Stimulated activated CD4-positive, alpha-beta T cell treated with anti-CD3 and anti-CD28 coated beads, Interleukin-15, amount 100 ng/mL, for 24 hours (primary cell): ENCODE results near the gene SEC16A.

ENCODE experiments used
- DNase-seq: peaks from one replicate; pipeline ENCODE4 v3.0.0-alpha.2; 2020

SEC16A gene

DNA sequence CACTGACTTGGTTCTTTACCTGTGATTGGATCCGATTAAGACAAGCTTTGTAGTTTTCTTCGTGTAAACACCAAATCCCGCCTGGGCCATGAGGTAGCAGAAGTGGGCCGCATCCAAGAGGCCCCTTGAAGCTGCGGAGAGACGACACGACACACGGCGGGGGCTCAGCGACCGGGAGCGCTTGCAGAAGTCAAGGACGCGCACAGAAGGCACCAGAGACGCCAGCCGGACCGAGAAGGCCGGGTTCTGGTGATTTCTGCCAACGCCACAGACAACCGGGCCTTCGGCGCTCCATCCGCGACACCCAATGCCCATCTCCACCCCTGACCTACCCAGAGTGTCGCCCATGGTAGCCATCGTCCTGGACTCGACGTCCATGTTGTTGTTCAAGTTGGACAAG lies 23.4 kb downstream of the SEC16A start:
- DNase-seq, result no peak

DNA sequence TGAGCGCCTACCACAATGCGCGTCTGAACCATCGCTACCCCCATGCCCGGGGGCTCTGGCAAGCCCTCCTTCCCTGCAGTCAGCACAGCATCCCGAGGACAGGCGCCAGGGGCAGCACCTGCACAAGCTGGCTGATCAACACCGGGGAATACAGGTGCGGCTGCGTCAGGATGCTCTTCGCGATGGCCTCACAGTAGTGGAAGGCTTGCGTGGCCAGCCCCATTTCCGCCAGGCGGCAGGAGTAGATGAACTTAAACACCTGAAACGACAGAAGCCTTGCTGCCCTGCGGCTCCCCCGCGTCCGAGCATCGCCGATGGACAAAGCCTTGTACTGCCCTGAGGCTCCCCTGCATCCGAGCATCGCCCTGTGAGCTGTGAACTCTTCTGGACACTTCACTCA lies 25.5 kb downstream of the SEC16A start:
- DNase-seq, result no peak

DNA sequence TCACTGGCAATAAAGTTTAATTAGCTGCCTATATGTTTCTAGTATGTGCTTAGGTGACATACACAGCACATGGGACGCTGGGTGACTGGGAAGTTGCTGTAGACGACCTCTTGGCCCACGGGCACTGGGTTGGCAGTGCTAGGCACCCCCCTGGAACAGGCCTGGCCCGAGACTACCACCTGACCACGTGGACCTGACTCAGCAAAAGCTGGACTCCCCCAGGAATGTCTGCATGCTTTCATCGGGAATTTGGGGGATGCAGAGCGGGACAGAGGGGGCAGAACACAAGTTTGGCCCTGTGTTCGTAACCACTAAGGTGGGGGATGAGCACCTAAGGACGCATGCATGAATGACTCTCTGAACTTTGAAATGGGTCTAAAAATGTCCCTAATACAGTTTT lies 26.6 kb downstream of the SEC16A start:
- no peak for DNase-seq

DNA sequence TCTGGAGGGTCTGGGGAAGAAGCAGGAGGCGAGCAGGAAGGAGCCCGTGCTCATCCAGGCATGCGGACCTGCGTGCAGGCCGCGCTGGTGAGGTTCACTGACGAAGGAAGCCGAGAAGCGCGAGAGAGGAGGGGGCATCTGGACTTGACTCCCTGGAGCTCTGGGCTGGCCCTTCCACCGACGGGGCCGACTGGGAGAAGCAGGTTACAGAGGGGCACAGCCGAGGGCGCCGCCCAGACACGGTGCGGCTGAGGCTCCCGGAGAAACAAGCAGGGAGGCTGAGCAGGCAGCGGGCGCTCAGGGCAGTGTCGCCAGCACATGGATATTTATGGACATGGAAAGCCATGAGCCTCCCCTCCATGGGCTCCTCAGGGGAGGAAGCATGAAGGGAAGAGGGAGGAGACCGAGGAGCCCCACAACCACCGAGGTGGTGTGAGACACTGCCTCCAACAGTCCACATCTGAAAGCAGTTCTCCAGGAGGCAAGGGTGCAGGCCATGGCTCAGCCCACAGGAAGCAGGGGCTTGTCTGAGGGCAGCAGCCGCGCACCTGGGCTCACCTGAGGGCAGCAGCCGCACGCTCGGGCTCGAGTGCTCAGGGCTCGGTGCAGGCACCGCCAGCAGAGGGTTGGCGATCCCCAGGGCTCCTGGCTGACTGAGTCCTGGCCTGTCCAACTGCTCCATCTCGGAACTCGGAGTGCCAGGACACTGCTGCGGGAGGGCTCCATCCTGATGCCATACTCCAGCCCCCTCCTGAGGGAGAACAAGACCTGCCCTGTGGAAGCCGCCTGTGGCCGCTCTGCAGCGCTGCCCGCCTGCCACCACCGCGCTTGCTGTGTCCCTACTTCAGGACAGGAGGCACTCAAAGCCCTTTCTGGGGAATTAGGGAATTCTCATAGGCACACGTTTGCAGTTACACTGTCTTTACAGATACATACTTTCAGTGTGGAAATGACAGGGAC lies 27.5 kb downstream of the SEC16A start:
- no peak for DNase-seq

DNA sequence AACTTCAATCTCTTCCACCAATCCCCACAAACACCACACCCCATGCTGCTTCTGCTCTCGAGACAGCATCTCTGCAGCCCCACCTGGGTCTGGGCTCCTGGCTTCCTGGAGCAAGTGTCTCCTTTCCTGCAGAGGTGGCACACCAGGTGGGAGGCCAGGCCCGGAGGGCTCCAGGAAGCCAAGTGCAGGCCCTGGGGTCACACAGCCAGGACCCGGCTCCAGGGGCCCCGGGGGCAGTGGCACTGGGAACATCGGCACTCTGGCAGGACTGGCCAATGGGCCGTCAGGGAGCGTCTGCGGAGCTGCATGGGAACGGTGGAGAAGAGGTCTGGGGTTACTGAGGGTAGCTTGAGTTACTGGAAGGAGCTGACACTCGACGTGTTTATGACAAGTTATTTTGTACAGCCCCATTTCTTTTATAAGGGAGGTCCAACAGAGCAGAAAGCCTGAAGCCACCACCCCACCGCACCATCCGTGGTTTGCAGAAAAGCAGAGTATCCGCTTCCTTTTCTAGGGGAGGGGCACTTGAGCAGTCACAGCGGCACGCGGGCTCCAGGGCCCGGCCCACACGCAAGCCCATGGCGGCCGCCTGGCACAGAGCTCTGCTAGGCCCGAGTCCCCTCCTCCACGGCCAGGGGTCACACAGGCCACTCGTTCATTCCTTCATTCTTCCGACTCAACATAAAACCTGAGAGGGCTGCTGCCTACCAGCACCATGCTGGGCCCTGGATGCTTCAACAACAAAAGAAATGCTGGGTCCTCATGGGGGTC lies 28.6 kb downstream of the SEC16A start:
- DNase-seq, result no peak

DNA sequence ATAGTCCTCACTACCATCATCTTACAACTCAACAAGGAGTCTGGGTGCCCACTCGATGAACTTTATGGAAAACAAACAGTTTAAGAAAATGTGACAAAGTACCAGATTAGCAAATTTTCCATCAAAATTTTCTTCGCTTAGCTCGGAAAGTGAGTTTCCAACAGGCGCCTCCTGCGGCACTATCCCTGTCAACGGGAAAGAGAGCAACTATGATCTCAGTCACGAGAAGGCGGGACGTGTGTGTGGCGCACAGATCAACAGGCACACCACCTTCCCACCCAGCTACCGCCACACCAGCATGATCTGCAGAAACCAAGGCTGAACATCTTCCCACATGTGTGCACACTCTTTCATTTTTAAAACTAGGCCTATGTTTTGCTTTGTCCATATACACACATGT lies 29.5 kb downstream of the SEC16A start:
- no peak for DNase-seq

DNA sequence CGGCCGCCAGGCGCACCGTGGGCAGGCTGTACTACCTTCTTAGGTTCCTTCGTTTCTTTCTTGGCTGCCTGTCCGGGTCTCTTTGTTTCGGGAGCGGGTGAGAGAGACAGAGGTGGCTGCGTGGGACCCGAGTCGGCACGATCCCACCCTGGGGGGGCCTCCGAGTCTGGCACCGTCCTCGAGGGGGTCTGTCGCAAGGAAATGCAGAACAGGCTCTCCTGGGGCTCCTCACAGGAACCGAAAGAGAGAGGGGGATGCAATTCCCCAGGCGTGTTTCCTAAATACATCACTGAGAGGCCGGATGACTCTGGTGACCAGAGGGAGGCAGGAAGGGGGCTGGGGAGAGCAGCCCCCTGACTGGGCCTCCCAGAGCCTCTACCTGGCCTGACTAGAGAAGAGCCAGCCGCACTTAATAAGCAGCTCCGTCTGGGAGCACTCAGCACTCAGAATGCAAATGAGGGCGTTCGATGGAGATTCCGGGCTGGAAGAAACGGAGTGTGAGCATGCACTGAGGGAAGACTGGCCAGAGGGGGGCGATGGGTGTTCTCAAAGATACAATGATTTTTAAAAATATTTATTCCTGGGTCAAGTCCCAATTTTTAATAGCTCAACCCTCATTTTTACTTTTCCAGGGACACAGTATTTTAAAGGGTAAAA lies 31.5 kb downstream of the SEC16A start:
- no peak for DNase-seq

DNA sequence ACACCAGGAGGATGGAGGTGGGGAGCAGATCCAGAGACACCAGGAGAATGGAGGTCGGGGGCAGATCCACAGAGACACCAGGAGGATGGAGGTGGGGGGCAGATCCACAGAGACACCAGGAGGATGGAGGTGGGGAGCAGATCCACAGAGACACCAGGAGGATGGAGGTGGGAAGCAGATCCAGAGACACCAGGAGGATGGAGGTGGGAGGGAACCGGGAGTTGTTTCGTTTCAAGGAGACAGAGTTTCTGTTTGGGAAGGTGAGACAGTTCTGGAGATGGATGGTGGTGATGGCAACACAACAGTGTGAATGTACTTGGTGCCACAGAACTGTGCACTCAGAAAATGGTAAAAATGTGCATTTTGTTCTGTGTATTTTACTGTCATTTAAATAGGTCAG lies 34.2 kb downstream of the SEC16A start:
- DNase-seq, result no peak

DNA sequence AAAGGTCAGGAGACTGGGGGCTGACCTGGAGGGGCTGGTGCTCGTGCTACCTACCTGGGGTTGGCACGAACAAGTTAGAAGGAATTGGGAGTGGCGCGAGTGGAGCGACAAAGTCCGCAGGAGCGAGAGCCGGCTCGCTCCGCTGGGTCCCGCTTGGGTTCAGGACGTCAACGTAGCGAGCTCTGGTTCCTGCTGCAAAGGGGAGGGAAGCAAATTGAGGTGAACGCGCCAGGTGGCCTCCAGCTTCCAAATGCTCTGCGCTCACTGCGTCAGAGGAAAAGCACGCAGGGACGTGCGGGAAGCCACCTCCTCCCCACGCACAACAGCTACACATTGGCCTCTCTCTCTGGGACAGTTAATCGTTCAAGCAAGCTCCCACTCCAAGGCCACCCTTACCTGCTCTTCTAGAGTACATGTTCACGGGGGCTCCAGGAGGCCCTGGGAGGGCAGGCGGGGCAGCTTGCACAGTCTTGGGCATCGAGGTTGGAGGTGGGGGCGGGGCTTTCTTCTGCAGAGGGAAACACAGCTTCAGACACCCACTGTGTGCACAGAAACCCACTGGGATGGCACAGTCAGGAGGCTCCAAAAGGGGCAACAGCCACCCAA lies 35.6 kb downstream of the SEC16A start:
- DNase-seq, result no peak

DNA sequence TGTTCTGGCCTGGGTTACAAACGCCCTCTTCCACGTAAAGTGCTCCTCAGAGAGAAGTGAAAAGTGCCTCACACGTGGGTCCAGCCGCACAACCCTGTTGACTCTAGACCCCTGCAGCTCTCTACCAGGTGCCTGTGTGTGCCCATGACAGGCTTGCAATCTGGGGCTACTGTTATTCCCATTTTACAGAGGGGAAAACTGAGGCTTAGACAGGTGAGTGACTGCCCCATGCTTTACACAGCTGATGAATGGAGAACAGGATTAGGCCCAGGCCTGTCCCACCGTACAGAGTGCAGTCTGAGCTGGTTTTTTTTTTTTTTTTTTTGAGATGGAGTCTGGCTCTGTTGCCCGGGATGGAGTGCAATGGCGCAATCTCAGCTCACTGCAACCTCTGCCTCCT lies 37.0 kb downstream of the SEC16A start:
- DNase-seq, result no peak

DNA sequence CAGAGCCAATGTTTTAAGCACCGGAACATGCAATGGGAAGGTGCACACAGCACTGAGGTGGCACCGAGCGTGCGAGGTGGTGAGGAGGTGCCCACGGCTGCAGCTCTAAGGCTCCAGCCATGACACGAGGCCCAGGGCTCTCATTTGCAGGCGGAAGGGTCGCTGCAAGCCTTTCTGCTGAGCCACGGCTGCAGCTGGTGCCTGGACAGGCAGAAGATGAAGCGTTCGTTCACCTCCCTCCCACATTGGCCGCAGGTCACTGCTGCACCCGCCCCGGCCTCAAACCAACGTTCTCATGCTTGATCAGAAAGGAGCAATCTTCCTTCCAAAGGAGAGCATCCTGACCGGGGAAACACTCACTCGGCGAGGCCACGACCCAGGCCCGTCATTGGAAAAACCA lies 38.7 kb downstream of the SEC16A start:
- DNase-seq, result no peak

DNA sequence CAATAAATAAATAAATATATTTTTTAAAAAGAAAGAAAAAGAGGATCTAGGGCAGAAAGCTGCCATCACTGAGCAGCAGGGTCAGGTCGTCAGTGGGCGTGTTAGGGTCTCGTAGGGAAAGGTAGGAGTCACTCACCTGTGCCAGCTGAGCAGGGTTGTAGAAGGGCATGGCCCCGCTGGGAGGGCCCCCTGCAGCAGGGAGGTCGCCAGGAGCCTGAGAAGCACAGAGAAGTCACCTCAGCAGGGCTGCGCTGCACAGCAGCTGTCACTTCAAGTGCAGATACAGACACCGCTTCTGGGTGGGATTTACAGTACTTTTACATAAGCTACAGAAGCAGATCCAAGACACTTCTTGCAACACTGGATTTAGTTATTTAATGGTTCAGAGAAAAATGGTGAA lies 39.2 kb downstream of the SEC16A start:
- no peak for DNase-seq

DNA sequence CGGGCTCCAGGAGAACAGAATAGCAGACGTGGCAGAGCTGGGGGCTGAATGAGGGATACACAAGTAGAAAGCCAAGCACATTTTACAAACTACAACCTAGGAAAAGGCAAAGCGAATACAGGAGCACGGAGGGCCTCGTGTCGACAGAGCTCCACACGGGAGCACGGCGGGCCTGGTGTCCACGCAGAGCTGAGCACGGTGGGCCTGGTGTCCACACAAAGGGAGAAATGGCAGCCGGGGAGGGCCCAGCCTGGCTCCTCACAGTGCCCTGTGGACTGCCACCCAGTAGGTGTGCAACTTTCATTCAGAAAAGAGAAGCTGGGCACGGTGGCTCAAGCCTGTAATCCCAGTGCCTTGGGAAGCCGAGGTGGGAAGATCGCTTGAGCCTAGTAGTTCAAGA lies 39.8 kb downstream of the SEC16A start:
- no peak for DNase-seq

DNA sequence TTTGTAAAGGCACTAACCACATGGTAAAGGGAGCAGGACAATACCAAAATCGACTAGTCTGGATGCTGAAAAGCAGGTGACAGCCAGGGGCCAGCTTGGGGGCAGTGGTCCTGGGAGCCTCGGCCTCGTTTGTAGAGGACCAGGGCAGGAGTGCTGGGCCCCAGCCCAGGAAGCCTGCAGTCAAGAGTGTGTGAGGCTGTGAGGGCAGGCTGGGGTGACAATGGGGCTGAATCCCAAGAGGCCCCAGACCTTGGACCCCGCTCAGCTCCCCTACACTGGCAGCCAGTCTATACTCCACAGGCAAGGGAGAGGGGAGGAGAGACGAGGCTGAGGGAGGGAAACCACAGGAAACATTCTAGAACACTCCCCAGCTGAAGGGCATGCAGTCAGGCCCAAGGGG lies 40.6 kb downstream of the SEC16A start:
- no peak for DNase-seq

DNA sequence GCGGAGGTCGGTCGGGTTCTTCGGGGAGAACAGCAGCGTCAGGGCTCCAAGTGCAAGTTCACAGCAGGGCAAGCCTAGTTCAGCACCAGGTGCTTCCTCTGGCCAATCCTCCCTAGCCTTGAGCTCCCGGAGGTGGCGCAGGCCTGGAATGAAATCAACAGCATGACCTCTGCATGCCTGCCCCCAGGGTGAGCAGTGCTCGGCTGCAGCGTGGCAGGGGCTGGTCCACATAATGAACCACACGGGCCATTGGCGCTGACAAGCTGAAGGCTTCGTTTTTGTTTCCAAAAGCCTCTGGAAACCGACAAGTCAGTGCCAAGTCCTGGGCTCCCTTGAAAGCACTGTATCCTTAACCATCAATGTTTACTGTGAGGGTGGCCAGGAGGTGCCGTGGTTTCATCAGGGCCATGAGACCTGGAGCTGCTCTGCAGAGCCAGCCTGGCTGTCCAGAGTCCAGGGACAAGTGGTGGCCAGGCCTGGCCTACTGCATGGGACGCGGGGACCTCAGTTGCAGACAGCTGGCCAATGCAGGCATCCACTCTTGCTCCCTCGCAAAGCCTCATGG lies 41.1 kb downstream of the SEC16A start:
- DNase-seq, result no peak

DNA sequence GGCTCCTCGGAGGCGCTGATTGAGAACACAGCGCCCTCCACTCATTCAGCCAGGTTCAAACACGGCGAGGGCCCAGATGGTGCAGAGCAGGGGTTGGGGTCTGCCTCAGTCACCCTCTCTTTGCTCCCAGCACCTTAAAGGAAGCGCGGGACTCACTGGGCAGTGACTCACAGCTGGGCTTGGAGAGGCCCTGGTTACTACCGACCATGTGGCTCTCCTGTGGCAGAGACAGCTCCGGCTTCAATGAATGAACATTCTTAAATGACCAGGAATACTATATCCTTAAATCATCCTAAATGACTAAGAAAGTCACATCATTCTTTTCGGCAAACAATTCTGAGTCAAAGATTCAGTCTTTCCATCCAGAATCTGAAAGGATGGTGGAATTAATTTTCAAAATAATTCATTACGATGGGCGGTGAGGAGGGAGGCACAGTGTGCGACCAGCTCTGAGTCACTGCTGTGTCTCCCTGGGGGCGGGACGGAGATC lies 41.6 kb downstream of the SEC16A start:
- no peak for DNase-seq

DNA sequence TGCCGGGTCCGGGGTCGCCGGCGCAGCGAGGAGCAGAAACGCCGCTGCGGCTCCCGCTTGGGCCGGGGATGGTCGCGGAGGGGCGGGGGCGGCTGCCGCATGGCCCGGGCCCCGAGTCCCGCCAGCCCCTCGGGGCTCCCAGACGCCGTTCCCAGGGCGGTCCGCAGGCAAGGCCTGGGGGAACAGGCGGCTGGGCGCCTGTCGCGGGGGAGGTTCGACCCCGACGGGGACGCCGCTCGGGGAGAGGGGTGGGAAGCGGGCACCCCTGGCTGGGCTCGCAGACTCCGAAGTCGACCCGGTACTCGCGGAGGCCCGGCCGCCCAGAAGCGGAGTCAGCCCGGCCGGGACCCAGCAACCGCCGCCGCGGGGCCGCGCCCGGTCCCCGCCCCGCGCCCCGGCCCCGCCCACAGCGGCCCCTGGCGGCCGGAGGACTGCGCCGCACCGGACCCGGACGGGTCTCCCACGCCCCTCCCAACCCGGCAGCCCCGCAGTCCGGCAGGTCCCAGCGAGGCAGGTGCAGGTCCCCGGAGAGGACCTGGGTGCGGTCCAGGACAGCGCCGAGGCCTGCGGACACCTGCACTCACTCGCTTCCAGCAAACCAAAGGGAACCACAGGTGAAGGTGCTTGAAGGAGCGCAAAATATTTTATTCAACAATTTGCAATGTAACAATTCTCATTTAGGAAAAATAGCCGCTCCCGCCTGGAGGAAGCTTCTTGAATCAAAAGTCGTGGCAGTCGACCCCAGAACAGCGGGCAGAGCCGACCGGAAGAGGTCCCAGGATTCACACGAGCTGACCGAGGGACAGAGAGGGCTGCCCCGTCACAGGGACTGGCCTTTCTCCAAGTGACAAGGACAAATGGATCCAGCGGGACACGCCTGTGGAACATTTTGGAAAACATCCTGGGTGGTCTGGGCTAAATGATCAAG lies 43.1 kb downstream of the SEC16A start, which contains the start of gene INPP5E:
INPP5E (minus strand) TSS at position 365 of the 928 bp plus-strand sequence. CDS start 426 bp downstream, outside the sequence.
- peak; percentile 86 for DNase-seq

DNA sequence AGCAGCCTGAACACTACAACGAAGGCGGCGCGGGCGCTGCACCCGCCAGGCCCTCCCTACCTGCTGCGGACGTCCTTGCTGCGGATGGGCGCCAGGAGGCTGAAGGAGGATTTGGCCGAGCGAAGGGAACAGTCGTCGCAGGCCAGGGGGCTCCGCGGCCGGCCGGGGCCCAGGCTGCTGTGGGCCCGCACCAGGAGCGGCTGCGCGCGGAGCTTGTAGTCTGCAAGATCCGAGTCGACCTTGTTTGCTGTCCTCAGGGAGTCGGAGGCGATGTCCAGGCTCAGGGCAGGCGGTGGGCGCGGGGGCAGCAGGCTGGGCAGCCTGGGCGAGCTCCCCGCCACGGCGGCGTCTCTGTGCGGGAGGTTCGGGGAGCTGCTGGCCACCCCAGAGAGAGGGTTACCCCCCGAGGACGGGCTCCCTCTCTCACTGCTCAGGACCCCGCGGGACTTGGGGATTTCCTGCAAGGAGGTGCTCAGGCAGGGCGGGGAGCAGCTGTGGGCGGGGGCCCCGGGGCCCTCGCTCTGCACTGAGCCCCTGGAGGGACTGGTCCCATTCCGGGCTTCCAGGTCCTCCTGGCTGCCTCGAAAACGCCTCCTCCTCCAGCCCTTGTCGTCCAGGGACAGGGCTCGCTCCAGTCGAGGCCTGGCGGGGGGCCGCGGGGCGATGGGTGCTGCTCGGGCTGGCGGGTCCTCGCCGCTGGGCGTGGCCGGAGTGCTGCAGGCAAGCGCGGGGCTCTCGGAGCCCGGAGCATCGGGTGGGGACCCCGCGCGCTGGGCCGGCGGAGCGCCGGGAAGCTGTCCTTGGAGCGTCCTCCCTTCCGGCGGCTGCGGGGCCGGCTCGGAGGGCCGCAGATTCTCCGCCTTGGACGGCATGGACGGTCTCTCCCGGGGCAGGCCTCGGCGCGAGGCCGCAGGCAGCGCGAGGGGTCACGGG lies 44.0 kb downstream of the SEC16A start:
- peak; percentile 77 for DNase-seq

DNA sequence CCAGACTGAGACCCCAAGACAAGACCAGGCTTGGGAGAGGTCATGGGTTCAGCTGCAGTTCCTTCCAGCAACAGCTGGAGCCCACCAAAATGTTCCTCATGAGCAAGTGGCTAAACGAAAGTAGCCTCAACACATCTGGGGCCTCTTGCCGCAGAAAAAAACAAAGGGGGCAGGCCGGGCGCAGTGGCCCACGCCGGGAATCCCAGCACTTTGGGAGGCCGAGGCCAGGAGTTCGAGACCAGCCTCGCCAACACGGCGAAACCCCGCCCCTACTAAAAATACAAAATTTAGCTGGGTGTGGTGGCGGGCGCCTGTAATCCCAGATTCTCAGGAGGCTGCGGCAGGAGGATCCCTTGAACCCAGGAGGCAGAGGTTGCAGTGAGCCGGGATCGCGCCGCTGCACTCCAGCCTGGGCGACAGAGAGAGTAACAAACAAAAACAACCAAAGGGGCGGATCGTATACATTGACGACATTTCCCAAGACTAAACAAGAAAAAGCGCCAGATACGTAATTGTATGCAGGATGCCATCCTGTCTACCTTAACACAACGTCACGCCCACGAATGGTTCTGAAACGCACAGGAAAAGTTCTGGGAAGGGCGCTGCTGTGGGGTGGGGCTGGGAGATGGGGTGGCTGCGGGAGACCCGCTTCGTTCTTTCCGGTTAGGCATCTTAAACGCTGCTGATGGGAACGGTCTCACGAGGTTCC lies 44.8 kb downstream of the SEC16A start:
- no peak for DNase-seq

DNA sequence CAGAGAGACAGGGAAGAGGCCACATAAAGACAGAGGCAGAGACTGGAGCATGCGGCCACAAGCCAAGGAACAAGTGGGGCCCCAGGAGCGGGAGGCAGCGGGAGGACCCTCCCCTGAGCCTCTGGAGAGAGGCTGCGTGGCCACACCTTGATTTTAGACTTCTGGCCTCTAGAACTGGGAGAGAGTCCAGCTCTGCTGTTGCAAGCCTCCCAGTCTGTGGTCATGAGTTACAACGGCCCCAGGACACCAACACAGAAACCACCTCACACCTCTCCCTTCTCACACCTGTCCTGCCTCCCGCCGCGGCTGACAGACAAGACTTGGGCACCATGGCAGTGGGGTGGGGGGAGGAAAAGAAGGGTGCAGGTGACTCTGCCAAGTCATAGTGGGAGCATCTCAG lies 45.4 kb downstream of the SEC16A start:
- no peak for DNase-seq
